GM23338 (cell line): ENCODE results near the gene NABP1.

Experiments used
- EZH2 ChIP-seq: fragments of 200-600 bp; sonication (generic); IDR thresholded peaks from one replicate; pipeline ENCODE4 v1.8.0; 2017; ENCODE audit warnings: antibody characterized with exemption, mild to moderate bottlenecking, low read depth; ENCODE audit not compliant: unreplicated experiment
- JUNB ChIP-seq: IDR thresholded peaks from one replicate; pipeline ENCODE4 v1.6.1; 2016; ENCODE audit warnings: antibody characterized with exemption; ENCODE audit not compliant: unreplicated experiment
- STAT1 ChIP-seq: IDR thresholded peaks from one replicate; pipeline ENCODE4 v1.6.1; 2016; ENCODE audit warnings: antibody characterized with exemption; ENCODE audit not compliant: unreplicated experiment
- TF ChIP-seq, protein P1 (sequence below), 2 experiments: fragments of 200-600 bp in 1 of 2; sonication (generic) in 1 of 2; conservative IDR thresholded peaks; 2 replicates each; pipeline versions ENCODE4 v1.5.1 to v1.6.1; 2016 to 2017; ENCODE audit warnings: antibody characterized with exemption in 2 of 2, low read depth in 2 of 2, mild to moderate bottlenecking in 2 of 2, moderate library complexity in 1 of 2

DNA sequence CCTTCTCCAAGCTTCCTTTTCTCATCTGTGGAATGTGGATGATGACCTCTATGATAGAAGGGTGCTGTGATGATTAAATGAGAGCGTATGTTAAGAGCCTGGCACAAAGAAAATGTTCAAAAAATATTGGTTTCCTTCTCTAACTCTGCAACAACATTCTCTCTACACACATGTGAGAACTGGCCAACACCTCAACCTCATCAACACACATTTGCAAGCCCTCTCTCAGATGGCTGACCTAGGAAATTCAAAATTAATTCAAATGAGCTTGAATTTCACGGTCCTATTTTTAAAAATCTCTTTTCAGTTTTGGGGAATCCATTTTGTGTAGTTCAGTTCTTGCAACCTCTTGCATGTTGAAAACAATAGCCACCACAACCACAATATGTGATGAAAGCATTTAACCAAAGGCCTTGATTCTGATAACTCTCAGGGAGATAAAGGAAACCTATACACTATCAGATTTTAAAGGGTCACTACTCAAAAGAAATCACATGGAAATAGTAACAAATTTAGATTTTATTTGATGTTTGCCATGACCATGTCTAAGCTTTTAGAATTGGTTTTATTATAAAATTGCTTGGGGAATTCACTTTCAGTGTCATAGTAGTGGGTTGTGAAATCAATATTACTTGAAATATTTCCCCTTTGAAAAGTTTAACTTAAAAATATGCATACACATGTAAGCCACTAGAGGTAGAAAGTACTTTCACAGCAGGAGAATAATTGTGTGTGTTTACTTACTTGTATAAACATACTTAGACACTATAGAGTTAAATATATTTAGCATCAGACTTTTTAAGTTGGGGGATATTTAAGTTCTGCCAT, 16.6 kb upstream of the NABP1 start:
- TF ChIP-seq, protein P1, sequence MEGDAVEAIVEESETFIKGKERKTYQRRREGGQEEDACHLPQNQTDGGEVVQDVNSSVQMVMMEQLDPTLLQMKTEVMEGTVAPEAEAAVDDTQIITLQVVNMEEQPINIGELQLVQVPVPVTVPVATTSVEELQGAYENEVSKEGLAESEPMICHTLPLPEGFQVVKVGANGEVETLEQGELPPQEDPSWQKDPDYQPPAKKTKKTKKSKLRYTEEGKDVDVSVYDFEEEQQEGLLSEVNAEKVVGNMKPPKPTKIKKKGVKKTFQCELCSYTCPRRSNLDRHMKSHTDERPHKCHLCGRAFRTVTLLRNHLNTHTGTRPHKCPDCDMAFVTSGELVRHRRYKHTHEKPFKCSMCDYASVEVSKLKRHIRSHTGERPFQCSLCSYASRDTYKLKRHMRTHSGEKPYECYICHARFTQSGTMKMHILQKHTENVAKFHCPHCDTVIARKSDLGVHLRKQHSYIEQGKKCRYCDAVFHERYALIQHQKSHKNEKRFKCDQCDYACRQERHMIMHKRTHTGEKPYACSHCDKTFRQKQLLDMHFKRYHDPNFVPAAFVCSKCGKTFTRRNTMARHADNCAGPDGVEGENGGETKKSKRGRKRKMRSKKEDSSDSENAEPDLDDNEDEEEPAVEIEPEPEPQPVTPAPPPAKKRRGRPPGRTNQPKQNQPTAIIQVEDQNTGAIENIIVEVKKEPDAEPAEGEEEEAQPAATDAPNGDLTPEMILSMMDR (conservative IDR thresholded peaks at IDR 0.05; ENCODE audit: low read depth in 2 of 2) = no peak
- no peak for TF ChIP-seq EZH2
- no peak for TF ChIP-seq STAT1
- no peak for TF ChIP-seq JUNB
